PC-9 (cell line): ENCODE measurements around the gene WBP1. TPM values are rescaled to one million over a fixed set of nuclear protein-coding genes. Genes with fewer than 3 reads are reported as not detected.
A peak's percentile ranks its signal among the peaks of the same experiment; 100 is the strongest.

Experiments used
- BruUV-seq: library from RNA; stranded (reverse); fragments of 400-500 nt; replicated peaks from 2 replicates; lab custom pipeline; 2021; lab: Mats Ljungman, UMichigan
- CTCF ChIA-PET: fragments of 300-600 bp; sonication (Branson Sonifier 250); formaldehyde crosslinking; loops from one replicate; lab custom pipeline; 2022; ENCODE audit warnings: antibody characterized with exemption; lab: Charles Lee
- POLR2A ChIA-PET: fragments of 300-600 bp; sonication (Branson Sonifier 250); formaldehyde crosslinking; loops from one replicate; lab custom pipeline; 2022; ENCODE audit warnings: antibody characterized with exemption; ENCODE audit not compliant: unreplicated experiment; lab: Charles Lee
- DNase-seq, 2 experiments: peaks; one replicate each; pipeline versions ENCODE4 v3.0.0 to v3.0.0-alpha.2; 2015 to 2022; ENCODE audit warnings: mixed read lengths in 1 of 2
- H2AFZ ChIP-seq: fragments of 200-600 bp; sonication (generic); 2 replicates; pipeline ENCODE4 v1.8.1; 2017; ENCODE audit warnings: antibody characterized with exemption
- H3F3A ChIP-seq: fragments of 200-600 bp; sonication (generic); 2 replicates; pipeline ENCODE4 v1.8.1; 2017; ENCODE audit warnings: antibody characterized with exemption, mild to moderate bottlenecking, low read depth; ENCODE audit not compliant: insufficient read depth
- H3K27ac ChIP-seq: fragments of 200-600 bp; sonication (generic); 2 replicates; pipeline ENCODE4 v1.6.1; 2016; ENCODE audit warnings: mixed run types
- H3K27me3 ChIP-seq: fragments of 200-600 bp; sonication (generic); 2 replicates; pipeline ENCODE4 v1.6.1; 2016; ENCODE audit warnings: low read depth, mixed run types; ENCODE audit not compliant: insufficient read depth
- H3K36me3 ChIP-seq: fragments of 200-600 bp; sonication (generic); 2 replicates; pipeline ENCODE4 v1.6.1; 2016; ENCODE audit warnings: low read depth, mixed run types
- H3K4me1 ChIP-seq: fragments of 200-600 bp; sonication (generic); replicated peaks from 2 replicates; pipeline ENCODE4 v1.6.1; 2016; ENCODE audit warnings: mixed run types; ENCODE audit not compliant: insufficient read depth
- H3K4me2 ChIP-seq: fragments of 200-600 bp; sonication (generic); 2 replicates; pipeline ENCODE4 v1.6.1; 2017; ENCODE audit warnings: mixed run types
- H3K4me3 ChIP-seq: fragments of 200-600 bp; sonication (generic); 2 replicates; pipeline ENCODE4 v1.6.1; 2016; ENCODE audit warnings: mixed run types
- H3K79me2 ChIP-seq: fragments of 200-600 bp; sonication (generic); 2 replicates; pipeline ENCODE4 v1.6.1; 2017; ENCODE audit warnings: low read depth, mixed run types
- H3K9me2 ChIP-seq: fragments of 200-600 bp; sonication (generic); 2 replicates; pipeline ENCODE4 v1.8.1; 2017; ENCODE audit warnings: mild to moderate bottlenecking; ENCODE audit not compliant: insufficient read depth
- H3K9me3 ChIP-seq: fragments of 200-600 bp; sonication (generic); 2 replicates; pipeline ENCODE4 v1.8.1; 2016; ENCODE audit warnings: low read depth; ENCODE audit not compliant: insufficient read depth
- H4K20me1 ChIP-seq: fragments of 200-600 bp; sonication (generic); 2 replicates; pipeline ENCODE4 v1.8.1; 2017; ENCODE audit not compliant: insufficient read depth
- CTCF ChIP-seq: fragments of 200-600 bp; sonication (generic); conservative IDR thresholded peaks from 2 replicates; pipeline ENCODE4 v1.6.1; 2017; ENCODE audit warnings: mixed run types, antibody characterized with exemption, mild to moderate bottlenecking, moderate library complexity
- EZH2 ChIP-seq: fragments of 200-600 bp; sonication (generic); IDR thresholded peaks from 2 replicates; pipeline ENCODE4 v1.8.0; 2017; ENCODE audit warnings: antibody characterized with exemption, low read depth
- intact Hi-C: fragments of 100-400 bp; cut with micrococcal nuclease; formaldehyde crosslinking; loops from one replicate; pipeline ENCODE4 v1.10.0; 2022; ENCODE audit not compliant: unreplicated experiment
- total RNA-seq: library from RNA; stranded (reverse); gene quantifications from 2 replicates; pipeline ENCODE4 v1.2.3, GENCODE V29; 2021

Gene WBP1
- total RNA-seq, 1 experiment from 2014 or later = 68.0 TPM

- Histone ChIP-seq H4K20me1 (no peaks in the 10 kb centered on the region), H3K4me2 (no peak overlapping the region), H3K27ac (no peak overlapping the region), H3F3A (peaks cover 3% of the 10 kb centered on the region; the same call in 1 of the 2 replicates), H3K79me2 (0 out of 2 replicates have a peak, but pooled peaks cover 6% of the 10 kb centered on the region), H2AFZ (no peak overlapping the region), H3K36me3 (no peaks in the 10 kb centered on the region), H3K9me3 (no peaks in the 10 kb centered on the region), H3K9me2 (no peaks in the 10 kb centered on the region), H3K4me3 (no peak overlapping the region), H3K4me1 (peaks cover 12% of the 10 kb centered on the region), H3K27me3 (no peaks in the 10 kb centered on the region)
- TF ChIP-seq CTCF = no peak
- TF ChIP-seq EZH2 = no peak
- peak in 1 of 2 experiments; percentile 22 for DNase-seq
- intact Hi-C loops = no loop called here
- POLR2A ChIA-PET = no interaction called here
- BruUV-seq = no TSS peak
- CTCF ChIA-PET = no interaction called here
These were observed 35.3 kb downstream of the WBP1 start for GRCh38 chr2:74493546-74493945.

GRCh38 chr2:74495440-74495839 is 37.2 kb downstream of the WBP1 start:
- Histone ChIP-seq H2AFZ (no peak overlapping the region), H3K79me2 (peaks cover 10% of the 10 kb centered on the region; the same call in 1 of the 2 replicates), H3F3A (peaks cover 4% of the 10 kb centered on the region; the same call in 1 of the 2 replicates), H3K27ac (no peak overlapping the region), H3K9me2 (no peaks in the 10 kb centered on the region), H3K4me2 (no peak overlapping the region), H4K20me1 (no peaks in the 10 kb centered on the region), H3K4me3 (no peak overlapping the region), H3K4me1 (peaks cover 16% of the 10 kb centered on the region), H3K36me3 (no peaks in the 10 kb centered on the region), H3K27me3 (no peaks in the 10 kb centered on the region), H3K9me3 (no peaks in the 10 kb centered on the region)
- TF ChIP-seq CTCF (no peak), EZH2 (no peak)
- intact Hi-C loops = no loop called here
- POLR2A ChIA-PET = no interaction called here
- CTCF ChIA-PET = no interaction called here
- BruUV-seq = no TSS peak
- no peak for DNase-seq

GRCh38 chr2:74496997-74497776 is 38.9 kb downstream of the WBP1 start:
- H3K27me3 ChIP-seq = no peaks in the 10 kb centered on the region
- ChIA-PET CTCF (interaction anchor here (0.6 kb wide), 1 partner anchor 13 kb away, joined by 4 read pairs; no protein-coding TSS in a partner anchor), POLR2A (no interaction called here)
- intact Hi-C loops = no loop called here
- peaks cover 16% of the 10 kb centered on the region for H3K4me1 ChIP-seq
- no peaks in the 10 kb centered on the region for H3K9me3 ChIP-seq
- TF ChIP-seq CTCF (no peak), EZH2 (no peak)
- no peak for DNase-seq
- H3K27ac ChIP-seq = peak overlapping the region; percentile 27; the same call in 1 of the 2 replicates
- peak overlapping the region; percentile 88 for H3K4me2 ChIP-seq
- H3F3A ChIP-seq = peaks cover 16% of the 10 kb centered on the region; the same call in 1 of the 2 replicates
- peak overlapping the region; percentile 88 for H2AFZ ChIP-seq
- H4K20me1 ChIP-seq = no peaks in the 10 kb centered on the region
- H3K4me3 ChIP-seq = peak overlapping the region; percentile 62
- no peaks in the 10 kb centered on the region for H3K9me2 ChIP-seq
- BruUV-seq = no TSS peak
- H3K36me3 ChIP-seq = no peaks in the 10 kb centered on the region
- peaks cover 10% of the 10 kb centered on the region; the same call in 1 of the 2 replicates for H3K79me2 ChIP-seq
